AG10803 (cell line): ENCODE data around the gene ELOVL6.

ENCODE experiments used
- DNase-seq: peaks from one replicate; pipeline ENCODE4 v3.0.0; 2010; ENCODE audit warnings: low read depth
- H3K4me3 ChIP-seq: 2 replicates; pipeline ENCODE4 v1.5.1; 2011; ENCODE audit warnings: mild to moderate bottlenecking, low read length, control low read depth
- TF ChIP-seq, protein P1 (sequence below): conservative IDR thresholded peaks from 2 replicates; pipeline ENCODE4 v1.5.1; 2011; ENCODE audit warnings: mild to moderate bottlenecking, low read length, control low read depth, inconsistent platforms

ELOVL6 gene

DNA sequence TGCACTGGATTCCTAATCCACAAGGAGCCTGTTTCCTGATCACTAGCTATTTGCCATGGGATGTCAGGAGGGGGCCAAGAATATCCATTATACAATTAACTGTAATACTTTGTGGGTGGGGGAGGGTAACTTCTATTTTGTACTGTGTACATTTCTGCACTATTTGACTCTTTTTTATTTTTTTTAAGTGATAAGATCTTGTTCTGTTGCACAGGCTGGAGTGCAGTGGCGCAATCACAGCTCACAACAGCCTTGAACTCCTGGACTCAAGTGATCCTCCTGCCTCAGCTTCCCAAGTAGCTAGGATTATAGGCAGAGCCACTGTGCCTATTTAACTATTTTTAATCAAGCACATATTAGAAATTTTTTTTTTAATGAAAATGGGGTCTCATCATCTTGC is 134.1 kb downstream of the ELOVL6 start:
- DNase-seq, result no peak
- TF ChIP-seq, protein P1, sequence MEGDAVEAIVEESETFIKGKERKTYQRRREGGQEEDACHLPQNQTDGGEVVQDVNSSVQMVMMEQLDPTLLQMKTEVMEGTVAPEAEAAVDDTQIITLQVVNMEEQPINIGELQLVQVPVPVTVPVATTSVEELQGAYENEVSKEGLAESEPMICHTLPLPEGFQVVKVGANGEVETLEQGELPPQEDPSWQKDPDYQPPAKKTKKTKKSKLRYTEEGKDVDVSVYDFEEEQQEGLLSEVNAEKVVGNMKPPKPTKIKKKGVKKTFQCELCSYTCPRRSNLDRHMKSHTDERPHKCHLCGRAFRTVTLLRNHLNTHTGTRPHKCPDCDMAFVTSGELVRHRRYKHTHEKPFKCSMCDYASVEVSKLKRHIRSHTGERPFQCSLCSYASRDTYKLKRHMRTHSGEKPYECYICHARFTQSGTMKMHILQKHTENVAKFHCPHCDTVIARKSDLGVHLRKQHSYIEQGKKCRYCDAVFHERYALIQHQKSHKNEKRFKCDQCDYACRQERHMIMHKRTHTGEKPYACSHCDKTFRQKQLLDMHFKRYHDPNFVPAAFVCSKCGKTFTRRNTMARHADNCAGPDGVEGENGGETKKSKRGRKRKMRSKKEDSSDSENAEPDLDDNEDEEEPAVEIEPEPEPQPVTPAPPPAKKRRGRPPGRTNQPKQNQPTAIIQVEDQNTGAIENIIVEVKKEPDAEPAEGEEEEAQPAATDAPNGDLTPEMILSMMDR, result no peak
- no peak overlapping the region for H3K4me3 ChIP-seq

DNA sequence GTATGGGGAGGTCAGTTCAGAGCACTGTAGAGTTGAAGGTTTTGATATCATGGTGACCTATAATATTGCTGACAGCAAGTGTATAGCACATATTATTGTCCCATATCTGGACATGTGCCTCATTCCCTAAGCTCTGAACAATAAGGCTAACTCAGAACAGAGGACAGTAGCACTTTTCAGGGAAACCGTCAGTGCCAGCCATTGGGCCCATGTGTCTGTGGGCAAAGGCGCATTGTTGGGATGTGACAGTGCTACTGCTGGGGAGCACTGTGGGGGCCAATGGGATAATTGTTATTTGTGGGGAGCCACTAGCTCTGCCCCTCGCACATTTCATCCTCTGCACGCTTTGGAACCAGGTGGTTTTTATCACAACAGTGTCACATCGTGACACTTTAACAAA is 136.2 kb downstream of the ELOVL6 start:
- no peak for DNase-seq
- TF ChIP-seq, protein P1, result no peak
- H3K4me3 ChIP-seq, result no peak overlapping the region

DNA sequence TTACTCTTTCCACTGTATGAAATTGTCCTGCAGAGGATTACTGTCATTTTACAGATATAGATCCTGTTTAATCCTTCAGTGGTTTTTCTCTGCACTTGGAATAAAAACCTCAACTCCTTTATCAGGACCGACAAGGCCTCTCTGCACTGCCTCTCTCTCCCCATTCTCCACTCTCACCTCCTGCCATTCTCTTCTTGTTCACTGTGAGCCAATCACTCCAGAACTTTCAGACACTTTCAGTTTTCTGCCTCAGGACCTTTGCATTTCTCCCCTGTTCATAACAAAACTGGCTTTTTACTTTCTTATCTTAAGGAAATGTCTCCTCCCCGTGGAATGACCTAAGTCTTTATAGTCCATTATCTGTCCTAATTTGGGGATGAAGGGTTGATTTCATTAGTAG is 137.3 kb downstream of the ELOVL6 start:
- DNase-seq, result no peak
- H3K4me3 ChIP-seq, result no peak overlapping the region
- TF ChIP-seq, protein P1, result no peak

DNA sequence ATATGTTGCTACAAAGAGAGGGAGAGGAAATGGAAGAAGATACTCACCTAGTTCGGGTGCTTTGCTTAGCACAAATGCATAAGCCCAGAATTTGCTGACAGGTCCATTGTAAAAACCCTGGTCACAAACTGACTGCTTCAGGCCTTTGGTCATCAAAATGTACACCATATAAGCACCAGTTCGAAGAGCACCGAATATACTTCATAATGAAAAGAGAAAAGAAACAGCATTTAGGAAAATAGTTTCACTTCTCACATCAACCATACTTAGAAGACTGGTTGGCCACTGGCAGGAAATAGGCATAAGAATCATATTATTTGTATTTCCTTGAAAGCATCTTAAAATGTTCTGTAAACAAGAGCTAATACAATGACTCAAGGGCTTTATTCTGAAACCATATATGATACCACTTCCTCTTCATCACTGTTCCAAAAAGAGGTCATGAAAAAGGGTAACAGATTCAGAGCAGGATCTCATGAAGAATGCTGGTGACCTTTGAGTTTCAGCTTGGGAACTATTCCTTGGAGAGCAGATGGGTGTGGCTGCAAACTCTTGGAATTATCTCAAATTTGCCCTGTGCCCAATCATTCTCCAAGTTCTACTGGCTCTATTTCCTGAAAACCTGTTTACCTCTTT is 138.7 kb downstream of the ELOVL6 start:
- TF ChIP-seq, protein P1, result no peak
- no peak overlapping the region for H3K4me3 ChIP-seq
- peak; percentile 6 for DNase-seq

DNA sequence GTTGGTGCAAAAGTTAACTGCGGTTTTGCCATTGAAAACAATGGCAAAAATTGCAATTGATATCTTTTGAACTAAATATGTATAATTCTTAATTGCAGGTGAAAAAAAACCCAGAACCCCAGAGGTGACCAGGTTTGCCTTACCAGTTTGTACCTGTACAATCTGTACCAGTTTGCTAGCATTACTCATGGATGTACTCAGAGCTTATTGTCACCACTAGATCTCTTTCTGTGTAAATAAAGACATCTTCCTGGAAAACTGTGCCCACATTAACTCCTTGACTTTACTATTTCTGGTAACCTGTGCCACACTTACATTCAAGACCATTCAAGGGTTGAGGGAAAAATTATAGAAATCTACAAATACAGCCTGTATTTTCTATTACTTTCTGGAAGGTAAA is 139.7 kb downstream of the ELOVL6 start:
- TF ChIP-seq, protein P1, result no peak
- DNase-seq, result no peak
- no peak overlapping the region for H3K4me3 ChIP-seq

DNA sequence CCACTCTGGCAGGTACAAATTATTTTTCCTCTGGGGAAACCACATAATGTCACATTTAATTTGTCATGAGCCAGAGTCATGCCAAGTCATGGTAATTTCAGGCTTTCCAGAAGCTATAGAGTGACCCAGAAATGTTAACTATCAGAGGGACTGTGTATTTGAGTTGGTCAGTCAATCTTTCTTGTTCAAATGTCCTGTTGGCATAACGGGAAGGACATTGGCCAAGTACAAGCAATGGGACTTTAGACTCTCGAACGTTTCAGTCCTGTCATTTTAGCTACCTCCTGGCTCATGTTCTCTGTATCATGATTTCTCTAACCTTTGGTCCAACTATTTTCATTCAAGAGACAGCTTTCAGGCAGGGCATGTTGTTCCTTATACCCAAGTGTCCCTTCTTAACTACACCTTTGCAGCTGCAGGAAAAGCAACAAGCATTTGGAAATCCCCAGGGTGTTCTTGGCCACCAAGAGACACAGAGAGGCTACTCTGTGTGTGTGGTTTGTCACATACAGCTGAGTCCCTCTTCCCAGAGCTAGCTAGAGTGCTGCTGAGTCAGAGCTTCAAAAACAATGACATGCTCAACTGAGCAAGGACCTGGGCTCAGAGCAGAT is 143.2 kb downstream of the ELOVL6 start:
- H3K4me3 ChIP-seq, result no peak overlapping the region
- DNase-seq, result no peak
- TF ChIP-seq, protein P1, result no peak
